NAMALWA (cell line): ENCODE results near the gene ZBTB45.

Experiments used
- DNase-seq: peaks from one replicate; pipeline ENCODE4 v3.0.0-alpha.2; 2015; ENCODE audit warnings: low spot score

Gene ZBTB45

DNA sequence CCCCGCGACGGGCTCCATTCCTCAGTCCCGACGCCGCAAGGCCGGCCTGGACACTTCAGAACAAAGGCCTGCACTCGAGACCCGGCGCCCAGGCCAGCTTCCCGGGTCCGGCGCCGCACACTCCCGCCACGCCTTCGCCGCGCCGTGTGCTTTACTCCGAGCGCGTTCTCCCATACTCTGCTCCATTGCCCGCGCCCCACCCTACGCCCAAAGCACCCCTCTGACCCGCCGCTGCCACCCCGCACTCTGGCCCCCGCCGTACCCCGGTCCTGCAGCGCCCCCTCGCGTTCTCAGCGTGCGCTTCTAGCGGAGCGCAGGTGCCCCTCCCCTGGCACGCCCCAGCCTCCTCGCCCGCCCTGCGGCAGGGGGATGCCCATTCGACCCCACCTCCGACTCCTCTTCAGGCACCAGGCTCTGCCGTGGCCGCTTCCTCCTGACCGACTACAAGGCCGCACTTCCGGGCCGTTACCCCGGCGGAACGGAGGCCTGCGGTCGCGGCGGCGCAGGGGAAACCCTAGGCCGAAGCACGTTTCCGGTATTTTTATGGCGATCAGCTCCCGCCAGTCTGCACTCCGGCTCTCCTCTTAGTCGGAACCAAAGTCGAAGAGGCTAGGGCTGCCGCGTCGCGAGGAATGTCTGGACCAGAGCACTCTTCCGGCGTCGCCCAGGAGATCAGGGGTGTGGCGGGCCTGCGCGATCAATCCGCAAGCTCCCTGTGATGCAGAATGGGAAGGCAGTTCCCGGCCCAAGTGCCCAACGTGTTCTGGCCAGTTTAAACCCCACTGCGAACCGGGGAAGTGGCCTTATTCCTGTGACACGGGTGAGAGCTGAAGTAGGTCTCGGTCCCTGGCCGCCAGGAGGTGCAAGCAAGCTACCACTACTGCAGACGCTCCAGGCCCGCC is at the start of gene ZBTB45:
ZBTB45 (minus strand) TSS at position 456 of the 902 bp plus-strand sequence. CDS start 2,137 bp downstream, outside the sequence.
- peak; percentile 96 for DNase-seq

DNA sequence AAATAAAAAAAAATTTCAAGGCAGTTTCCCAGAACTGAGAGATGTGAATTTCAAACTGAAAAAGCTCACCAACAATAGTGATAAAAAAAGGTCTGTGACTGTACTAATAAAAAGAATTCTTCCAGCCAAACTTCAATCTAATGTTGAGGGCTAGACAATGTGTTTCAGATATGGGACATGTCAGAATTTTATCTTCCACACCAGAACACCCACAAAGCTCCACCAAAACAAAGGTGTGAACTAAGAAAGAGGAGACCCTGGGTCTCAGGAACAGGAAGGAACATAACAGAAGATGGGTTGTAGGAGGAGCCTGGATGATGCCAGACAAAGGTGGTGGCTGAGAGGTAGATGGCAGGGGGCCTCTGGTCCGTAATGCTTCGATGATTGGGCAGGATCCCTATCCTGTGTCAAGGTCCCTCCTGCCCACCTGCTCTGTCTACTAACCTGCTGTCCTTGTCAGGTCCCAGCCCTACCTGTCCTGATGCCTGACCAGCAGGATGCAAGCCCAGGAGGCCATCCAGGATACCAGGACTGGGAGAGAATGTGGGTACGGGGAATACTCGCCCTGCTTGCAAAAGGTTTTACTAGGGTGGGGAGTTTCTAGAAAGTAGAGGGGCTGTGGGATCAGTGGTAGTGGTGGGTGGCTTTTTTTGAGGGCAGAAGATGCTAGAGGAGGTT is 49.0 kb upstream of the ZBTB45 start:
- no peak for DNase-seq

DNA sequence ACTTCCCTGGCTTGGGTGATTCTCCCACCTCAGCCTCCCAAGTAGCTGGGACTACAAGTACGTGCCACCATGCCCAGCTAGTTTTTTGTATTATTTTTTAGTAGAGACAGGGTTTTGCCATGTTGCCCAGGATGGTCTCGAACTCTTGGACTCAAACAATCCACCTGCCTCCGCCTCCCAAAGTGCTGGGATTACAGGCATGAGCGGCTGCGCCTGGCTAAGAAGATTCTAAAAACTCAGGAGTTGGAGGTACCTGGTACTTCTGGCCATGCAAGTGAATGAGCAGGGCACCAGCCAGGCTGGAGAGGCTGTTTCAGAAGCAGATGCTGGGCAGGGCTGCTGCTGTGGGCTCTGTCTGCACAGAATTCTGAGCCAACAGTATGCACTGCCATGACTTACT is 47.4 kb upstream of the ZBTB45 start:
- DNase-seq, result no peak

DNA sequence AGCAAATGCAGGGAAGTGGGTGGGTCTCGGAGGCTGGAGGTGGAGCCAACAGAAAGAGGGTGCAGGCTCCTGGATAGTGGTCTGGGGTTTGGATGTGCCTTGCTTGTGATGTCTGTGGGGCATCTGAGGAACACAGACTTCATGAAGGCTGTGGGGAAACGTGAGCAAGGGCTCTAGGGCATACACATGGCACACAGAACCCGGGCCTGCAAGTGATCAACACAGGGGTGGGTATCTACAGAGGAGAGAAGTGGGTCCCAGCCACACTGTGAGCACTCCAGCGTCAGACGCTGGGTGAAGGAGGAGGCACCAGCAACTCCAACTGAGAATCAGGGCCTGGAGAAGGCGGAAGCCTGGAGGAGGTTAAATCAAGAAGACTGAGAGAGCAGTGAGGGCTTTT is 44.2 kb upstream of the ZBTB45 start:
- DNase-seq, result no peak

DNA sequence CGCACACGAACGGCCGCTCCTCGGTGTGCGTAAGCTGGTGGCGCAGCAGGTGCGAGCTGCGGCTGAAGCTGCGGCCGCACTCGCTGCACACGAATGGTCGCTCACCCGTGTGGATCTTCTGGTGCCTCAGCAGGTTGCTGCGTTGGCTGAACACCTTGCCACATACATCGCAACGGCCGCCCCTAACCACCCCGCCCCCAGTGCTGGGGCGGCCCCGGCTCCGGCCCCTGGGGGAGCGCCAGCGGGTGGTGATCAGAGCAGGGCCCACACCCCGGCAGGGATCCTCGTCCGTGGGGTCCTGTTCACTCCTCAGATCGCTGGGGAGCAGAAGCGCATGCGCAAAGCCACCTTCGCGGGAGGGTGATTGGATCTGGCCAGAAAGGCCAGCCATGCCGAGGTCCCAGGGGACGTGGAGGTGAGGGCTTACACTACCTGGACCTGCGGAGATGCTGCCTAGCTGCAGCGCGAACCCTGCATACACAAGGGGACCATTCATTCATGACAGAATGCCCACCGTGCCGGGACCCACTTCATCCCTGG is 43.5 kb upstream of the ZBTB45 start:
- peak; percentile 68 for DNase-seq

DNA sequence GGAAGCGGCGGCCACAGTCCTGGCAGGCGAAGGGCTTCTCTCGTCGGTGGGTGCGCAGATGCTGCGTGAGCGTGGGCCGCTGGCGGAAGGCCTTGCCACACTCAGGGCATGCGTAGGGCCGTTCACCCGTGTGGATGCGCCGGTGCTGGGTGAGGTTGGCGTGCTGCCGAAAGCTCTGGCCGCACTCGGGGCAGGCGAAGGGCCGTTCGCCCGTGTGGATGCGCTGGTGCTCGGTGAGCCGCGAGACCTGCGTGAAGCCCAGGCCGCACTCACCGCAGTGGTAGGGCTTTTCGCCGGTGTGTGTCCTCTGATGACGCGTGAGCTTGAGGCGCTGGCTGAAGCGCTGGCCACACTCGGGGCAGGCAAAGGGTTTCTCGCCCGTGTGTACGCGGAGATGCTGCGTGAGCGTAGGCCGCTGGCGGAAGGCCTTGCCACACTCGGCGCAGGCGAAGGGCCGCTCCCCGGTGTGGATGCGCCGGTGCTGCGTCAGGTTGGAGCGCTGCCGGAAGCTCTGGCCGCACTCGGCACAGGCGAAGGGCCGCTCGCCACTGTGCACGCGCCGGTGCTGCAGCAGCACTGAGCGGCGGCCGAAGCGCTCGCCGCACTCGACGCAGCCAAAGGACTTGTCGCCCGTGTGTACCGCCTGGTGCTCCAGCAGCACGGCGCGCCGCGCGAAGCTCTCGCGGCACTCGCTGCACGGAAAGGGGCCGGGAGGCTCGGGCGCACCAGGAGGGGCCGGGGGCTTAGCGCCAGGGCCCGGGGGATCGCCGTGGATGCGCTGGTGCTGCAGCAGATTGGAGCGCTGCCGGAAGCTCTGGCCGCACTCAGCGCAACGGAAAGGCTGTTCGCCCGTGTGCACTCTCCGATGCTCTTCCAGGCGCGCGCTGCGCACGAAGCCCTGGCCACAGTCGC is 42.8 kb upstream of the ZBTB45 start:
- DNase-seq, result no peak

DNA sequence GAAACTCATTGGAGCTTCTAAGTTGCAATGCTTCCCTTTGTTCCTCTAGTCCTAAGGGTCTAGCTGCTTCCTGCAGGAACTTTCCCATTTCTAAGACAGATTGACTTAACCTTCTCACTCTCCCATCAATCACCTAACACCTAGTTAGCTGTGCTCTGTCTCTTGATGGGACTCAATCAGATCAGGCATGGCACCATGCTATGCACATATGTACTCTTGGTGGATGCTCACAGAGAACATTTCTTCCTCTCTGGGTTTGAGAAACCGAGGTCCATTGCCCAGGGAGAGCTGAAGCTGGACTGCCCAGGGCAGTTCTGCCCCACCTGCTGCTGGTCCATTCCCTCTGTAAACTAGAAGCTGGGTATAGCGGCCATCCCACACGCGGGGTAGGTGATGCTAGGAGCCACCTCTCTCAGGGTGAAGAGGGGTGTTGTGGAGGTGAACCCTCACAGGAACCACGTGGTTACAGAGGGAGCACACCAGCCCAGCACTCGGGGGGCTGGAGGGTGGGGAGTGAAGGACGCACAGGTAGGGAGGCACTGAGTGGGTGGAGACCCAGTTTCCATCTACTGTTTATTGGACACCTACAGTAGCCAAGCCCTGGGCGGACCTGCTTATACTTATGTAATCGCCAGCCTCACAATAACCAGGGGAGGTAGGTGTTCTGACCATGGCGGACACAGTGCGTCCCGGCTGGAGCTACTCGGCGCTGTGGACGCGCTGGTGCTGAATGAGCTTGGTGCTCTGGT is 41.9 kb upstream of the ZBTB45 start:
- no peak for DNase-seq

DNA sequence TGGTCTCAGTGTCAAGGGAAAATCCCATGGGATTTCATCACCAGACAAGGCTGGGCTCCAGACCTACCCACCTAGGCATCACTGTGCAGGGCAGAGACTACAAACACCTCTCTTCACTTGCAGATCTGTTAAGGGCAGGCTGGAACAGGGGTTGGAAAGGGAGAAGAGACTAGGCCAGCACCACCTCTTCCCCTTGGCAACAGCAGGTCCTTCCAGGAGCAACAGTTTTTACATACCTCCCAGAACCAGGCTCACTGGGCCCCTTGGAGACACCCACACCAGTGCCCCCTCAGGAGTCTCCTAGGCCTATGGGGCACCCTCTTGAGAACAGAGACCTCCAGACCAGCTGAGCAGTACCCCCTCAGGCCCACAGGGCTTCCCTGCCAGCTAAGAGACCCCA is 41.3 kb upstream of the ZBTB45 start:
- no peak for DNase-seq

DNA sequence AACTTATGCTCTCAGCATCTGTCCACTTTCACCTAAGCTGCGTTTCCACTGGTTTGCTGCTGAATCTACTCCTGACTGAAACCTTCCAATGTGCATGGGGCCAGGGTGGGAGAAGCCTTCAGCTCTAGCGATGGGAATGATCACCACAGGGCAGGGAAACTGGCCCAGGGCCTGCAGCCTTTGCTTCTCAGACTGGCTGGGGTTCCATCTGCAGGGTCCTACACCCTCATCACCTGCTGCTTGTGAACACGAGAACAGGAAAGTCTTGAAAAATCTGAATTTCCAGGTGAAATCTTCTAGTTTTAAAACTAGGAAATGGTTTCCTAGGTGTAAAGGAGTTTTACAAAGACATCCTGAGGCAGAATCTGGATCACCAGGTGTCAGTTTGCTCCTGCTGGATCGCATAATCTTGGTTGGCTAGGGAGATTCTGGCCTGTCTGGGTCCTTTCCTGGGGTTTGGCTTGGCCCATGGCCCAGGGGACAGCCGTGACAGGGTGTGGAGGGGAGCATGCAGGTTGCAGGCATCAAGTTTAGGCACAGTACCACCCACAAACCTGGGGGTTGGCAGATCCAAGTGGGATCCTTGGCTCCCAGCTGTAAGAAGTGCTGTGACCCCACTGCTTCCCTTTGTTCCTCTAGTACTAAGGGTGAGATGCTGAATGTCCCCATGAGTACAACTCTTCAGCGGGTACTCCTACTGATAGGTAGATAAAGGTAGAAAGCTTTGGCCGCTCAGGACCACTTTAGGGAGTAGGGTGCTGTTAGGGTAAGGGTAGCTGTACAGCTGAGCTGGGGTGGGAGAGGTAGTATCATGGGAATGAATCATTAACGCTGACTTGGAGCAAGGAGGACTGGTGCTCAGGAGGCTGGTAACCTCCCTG is 40.6 kb upstream of the ZBTB45 start:
- no peak for DNase-seq

DNA sequence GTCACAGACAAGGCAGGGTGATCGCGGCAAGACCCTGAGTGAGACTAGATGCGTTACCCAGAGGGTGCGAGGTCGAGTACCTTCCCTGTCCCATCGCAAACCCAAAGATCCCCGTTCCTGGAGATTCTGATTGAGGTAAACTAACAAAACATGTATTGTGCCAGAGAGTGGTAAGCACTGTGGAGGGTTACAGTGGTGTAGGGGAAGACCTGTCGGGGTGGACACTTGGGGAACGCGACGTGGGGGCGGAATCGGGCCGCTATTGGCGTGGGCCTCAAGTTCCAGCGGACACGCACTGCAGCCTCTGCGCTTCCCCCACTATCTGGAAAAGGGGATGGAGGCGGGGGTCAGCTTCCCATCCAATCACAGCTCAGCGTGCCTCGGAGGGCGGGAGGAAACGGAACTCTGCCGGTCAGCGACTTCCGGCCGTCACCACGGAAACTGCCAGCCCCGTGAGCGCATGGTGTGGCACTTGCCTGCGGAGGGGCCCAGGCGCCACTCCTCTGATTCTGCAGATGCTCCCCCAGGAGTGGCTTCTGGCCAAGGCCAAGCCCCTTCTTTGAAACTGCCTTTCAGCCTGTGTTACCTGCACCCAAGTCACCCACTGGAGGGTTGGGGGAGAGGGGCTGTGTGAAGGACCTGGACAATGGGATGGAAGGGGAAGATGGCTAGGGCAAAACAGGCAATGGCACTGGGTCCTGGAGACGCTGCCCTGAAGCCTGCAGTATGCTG is 39.8 kb upstream of the ZBTB45 start:
- peak; percentile 91 for DNase-seq

DNA sequence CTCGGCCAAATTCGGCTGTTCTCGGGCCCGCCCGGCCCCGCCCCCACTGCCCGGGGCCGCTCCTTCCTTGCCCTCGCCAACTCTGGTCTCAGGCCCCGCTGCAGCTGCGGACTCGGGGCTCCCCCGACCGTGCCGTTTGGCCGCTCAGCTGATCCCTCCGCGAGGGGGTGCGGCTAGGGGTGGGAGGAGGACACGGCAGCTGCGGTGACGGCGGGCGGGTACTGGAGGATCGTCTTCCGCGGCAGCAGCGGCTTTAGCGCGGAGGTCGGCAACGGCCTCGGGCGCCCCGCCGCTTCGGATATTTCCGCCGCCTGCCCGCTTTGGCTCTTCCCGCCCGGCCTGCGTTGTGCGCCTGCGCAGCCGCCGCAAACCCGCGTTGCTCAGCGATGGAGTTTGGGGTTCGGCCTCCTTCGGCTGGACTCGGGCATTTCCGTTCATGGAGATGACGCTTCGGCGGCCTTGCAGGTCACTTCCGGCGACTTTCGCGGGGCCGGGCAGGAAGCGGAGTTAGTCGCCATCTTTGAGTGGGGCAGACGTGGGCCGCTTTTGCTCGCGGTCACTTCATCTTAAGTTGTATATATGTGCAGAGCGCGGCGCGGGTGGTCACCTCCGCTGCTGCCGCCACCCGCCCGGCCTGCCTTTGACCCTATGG is 39.1 kb upstream of the ZBTB45 start:
- DNase-seq, result peak; percentile 99

DNA sequence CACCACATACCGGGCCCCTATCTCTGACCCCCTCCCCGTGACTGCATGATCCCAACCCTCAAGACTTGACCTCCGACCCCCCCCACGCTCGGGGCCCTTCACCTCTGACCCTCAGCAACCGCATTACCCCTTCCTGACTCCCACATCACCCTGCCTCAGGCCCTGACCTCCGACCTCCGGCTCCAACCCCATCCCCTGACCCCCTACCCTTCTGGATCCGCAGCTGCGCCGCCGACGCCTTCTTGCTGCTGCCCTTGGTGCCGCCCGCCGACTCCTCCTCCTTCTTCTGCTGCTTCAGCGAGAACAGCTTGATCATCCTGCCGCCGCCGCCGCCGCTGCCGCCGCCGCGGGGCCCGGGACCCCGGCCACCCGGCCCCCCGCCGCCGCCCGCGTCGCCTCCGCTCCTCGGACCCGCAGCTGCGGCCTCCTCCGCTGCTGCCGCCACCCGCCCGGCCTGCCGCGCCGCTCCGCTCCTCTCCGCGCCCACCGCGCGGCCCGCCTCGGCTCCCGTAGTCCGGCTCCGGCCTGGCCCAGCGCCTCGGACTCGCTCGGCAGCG is 38.5 kb upstream of the ZBTB45 start, which contains the start of gene UBE2M:
UBE2M (minus strand) TSS at position 546 of the 557 bp plus-strand sequence; CDS start at position 316, 230 bp downstream.
- DNase-seq, result peak; percentile 66

DNA sequence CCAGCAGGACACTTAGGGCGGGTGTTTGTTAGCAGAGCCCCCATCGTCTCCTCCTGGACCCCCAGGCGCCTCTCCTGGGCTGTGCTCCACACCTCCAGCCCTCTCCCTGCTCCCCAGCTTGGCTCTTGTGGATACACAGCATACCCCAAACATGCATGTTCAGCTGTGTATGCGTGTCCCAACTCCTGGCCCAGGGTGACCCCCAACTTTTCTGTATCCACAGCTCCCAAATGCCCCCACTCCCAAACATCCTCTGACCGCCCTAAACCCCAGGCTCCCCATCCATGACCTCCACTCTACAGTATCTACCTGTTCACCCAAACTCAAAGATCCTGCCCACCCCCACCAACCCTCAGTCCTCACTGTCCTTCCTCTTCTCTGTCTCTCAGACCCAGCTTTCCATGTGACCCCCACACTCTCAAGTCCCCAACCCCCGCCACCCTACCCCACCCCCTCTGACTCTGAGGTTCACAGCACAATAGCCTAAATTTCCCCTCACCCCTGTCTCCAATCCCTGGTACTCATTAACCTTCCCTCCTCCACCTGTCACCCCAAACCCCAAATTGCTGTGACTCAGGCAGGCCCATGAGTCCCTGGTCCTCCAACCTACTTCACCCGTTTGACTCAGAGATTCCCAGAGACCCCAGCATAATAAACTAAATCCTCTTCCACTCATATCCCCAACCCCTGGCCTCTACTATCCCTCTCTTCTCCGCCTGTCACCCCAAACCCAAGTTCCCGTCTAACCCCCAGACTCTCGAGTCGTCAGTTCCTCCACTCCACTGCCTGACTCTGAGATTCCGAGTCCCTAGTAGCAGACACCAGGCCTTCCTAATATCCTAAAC is 37.8 kb upstream of the ZBTB45 start:
- DNase-seq, result peak; percentile 34

DNA sequence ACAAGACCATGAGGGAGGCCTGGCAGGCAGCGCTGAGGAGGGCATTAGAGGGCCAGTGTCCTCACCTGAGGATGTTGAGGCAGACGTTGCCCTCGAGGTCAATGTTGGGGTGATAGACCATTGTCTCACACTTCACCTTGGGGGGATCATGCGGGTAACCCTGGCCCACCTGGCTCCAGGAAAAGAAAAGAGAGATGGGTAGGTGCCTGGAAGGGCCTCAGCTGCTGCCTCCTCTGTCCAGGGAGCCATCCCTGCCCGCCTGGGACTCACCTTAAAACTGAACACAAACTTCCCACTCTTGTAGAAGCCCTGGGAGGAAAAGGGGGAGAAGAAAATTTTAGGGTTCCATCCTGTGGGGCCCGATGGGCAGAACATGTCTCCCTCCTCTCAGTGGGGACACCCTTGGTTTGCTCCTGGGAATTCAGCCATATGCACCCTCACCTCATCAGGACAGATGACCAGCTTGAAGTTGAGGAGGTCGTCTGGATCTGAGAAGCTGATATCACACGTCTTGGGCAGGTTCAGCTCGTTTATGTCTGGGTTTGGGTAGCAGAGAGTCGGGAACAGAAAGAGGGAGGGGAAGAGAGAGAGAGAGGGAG is 37.1 kb upstream of the ZBTB45 start:
- no peak for DNase-seq

DNA sequence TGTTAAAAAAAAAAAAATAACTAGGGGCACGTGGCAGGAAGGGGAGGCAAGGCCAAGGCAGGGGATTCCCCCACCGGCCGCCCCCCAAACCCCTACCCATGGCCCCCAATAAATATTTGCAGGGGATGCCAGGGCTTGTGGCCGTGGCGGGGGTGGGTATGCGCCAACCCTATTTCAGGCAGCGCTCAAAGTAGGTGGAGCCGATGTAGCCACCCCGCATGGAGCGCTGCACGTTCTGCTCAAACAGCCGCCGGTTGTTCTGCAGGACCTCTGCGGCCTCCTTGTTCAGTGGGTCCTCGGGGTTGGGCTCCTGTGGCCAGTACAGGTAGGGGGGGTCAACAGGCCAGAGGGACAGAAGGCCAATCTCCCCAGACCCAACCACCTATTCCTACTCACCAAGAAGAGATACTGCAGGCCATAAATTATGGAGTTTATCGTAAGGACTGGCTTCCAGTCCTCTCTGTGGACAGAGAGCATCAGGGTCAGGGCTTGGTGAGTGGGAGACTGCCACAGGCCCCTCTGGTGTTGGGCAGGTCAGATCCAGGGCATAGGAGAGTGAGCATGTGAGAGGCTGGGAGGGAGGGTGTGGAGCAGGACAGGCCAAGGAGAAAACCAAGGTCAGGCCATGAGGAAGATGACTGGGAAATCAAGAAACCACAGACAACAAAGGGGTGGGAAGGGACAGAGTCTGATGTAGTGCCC is 36.5 kb upstream of the ZBTB45 start:
- DNase-seq, result no peak

DNA sequence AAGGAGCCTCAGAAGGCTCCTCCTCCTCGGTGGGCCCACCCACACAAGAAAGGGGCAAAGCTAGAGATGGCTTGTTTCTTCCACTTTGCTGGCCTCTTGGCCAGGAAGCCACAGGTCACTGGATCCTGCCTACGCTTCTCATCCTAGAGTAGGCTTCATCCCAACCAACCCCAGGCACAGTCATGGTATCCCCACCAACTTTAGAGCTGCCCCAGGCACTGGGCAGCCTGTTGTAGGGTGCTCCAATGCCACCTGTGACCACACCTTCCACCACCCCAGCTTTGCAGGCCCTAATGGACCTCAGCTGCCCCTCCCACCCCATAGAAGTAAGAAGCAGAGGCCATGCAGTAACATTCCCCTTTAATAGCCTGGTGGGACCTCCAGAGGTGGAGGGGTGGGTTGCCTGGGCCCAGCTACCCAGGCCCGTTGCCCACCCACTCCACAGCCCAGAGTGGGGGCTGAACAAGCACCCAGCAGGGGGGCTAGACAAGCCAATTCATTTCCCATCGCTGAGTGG is 35.8 kb upstream of the ZBTB45 start:
- no peak for DNase-seq
